Measurements from ENCODE around the gene DRC1.

The DRC1 gene

DNA sequence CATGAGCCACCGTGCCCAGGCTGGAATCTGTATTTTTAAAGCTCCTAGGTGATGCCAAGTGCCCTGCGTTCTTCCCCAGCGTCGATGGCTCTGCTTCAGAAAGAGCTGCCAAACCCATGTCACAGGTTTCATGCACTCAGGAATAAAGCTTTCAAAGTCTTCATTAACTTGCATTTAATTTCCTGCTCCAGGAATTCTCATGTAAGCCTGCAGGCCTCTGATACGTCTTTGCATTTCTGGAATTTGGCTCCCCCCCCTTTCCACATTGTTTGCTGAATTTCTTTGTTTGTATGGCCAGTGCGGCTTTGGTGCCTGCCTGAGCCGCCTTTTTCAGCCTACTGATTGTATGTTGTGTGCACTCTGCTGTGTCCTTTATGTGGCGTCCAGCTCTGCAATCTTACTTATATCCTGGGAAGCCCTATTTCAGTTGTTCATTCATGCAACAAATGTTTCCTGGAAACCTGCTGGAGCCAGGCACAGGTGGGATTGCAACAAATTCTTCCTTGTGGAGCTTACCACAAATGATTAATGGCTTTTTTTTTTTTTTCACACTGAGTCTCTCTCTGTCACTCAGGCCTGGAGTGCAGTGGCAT is 94.1 kb downstream of the DRC1 start:
- no peak for DNase-seq

DNA sequence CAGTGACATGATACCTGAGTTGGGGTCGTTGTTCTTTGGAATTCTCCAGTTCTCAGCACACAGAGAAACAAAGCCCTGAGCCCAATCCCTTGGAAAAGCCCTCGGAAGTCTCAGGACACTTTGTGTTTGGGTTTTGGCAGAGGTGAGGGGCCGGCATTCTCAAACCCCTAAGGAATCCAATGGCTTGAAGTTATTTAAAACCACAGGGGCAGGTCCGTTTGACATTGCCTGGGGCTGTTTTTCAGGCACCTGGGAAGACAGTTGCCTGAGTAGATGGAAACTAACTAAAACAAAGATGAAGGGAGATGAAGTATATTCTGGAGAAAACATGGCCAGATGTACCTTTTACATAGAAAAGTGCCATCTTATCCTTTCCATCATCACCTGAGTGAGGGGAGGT is 98.7 kb downstream of the DRC1 start:
- no peak for DNase-seq

DNA sequence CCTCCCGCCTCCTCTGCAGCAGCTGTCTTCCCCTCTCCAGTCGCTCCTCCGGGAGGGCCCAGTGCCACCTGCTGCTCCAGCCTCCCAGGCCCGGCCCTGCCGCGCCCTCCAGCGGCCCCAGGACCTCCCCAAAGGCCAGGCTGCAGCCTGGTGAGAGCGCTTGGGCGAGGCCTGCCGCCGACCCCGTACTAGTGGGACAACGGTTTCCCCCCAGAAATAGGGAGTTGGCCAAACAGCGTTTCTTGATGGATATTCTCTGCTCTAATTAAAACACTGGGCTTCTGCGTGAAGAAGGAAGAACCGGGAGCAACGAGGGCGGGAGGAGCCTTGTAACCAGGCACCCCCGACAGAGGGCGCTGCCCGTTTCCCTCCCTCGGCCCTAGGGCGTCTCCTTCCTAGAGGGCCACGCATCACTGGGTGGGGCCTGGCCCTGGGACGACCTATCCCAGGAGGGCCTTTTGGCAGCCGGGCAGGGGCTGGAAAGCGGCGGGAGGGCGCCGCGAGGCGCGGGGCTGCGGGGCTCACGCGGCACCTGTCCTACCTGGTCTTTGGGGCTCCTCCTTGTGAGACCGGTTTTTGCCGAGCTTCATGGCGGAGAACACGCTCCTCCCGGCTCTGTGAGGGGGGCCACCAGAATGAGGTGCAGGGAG is 101.6 kb downstream of the DRC1 start:
- peak; percentile 92 for DNase-seq

DNA sequence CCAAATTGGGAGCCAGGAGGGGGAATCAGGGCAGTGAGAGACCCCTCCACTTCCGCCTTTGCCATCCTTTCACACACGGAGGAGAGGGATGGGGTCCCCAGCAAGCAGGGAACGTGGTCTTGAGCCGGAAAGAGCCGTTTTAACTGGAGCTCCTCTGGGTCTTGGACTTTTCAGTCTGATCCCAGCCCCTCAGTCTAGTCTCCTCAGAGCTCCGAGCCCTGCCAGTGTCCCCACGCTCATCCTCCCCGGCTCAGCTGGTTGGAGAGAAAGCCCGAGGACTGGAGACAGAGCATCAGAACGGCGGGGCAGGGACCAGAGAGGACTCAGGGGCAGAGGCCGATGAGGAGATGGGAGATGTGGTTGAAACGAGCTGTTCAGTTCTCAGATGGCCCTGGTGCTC is 102.3 kb downstream of the DRC1 start:
- DNase-seq = no peak

DNA sequence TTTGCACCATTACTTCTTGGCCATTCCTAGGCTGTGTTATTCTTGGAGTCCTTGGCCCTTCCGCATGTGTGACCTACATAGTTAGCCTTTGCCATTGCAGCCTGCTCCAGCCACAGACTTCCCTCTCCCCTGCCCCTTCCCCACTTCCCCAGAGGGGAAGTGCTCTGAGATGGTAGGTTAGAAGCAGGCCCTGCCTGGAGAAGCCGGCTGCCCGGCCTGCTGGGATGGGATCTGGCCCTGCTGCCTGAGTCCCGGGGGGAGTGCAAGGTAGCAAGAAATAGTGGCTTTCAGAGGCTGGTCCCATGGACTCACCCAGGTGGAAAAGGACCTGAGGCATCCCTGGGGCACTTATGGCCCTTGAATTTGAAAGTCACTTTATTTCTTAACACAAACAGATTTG is 104.6 kb downstream of the DRC1 start:
- DNase-seq = no peak
